ENCODE measurements around the gene OR4D2.

The OR4D2 gene

GRCh38 chr17:58174871-58175270, 8.1 kb downstream of the OR4D2 start:
- no peak for DNase-seq (ENCODE audit: low read depth)

GRCh38 chr17:58176200-58176599, 9.4 kb downstream of the OR4D2 start:
- no peak for DNase-seq (ENCODE audit: low read depth)

- no peak for DNase-seq (ENCODE audit: low read depth)
Measured at GRCh38 chr17:58181796-58182195, 15.0 kb downstream of the OR4D2 start.

- no peak for DNase-seq (ENCODE audit: low read depth)
Measured at GRCh38 chr17:58183514-58183913, 16.7 kb downstream of the OR4D2 start.

GRCh38 chr17:58184308-58184985, 17.7 kb downstream of the OR4D2 start:
- peak; percentile 18 for DNase-seq (ENCODE audit: low read depth)

- DNase-seq (ENCODE audit: low read depth): no peak
Measured at GRCh38 chr17:58184986-58185761, 18.4 kb downstream of the OR4D2 start.

GRCh38 chr17:58186591-58186990, 19.8 kb downstream of the OR4D2 start:
- DNase-seq (ENCODE audit: low read depth): no peak

GRCh38 chr17:58187063-58187462, 20.3 kb downstream of the OR4D2 start:
- no peak for DNase-seq (ENCODE audit: low read depth)

- no peak for DNase-seq (ENCODE audit: low read depth)
Measured at GRCh38 chr17:58187675-58188074, 20.9 kb downstream of the OR4D2 start.

GRCh38 chr17:58189436-58190146, 22.8 kb downstream of the OR4D2 start:
- DNase-seq (ENCODE audit: low read depth): peak; percentile 87

- no peak for DNase-seq (ENCODE audit: low read depth)
Measured at GRCh38 chr17:58191241-58191896, 24.6 kb downstream of the OR4D2 start.

- no peak for DNase-seq (ENCODE audit: low read depth)
Measured at GRCh38 chr17:58192612-58193011, 25.8 kb downstream of the OR4D2 start, which contains the start of gene EPX. EPX (plus strand) TSS chr17:58192726; CDS start chr17:58192847, 121 bp downstream.

- no peak for DNase-seq (ENCODE audit: low read depth)
Measured at GRCh38 chr17:58193641-58194255, 27.0 kb downstream of the OR4D2 start.

- no peak for DNase-seq (ENCODE audit: low read depth)
Measured at GRCh38 chr17:58195518-58196123, 28.8 kb downstream of the OR4D2 start.

- DNase-seq (ENCODE audit: low read depth): no peak
Measured at GRCh38 chr17:58196610-58197009, 29.8 kb downstream of the OR4D2 start.

- peak; percentile 14 for DNase-seq (ENCODE audit: low read depth)
Measured at GRCh38 chr17:58200024-58200633, 33.3 kb downstream of the OR4D2 start.

GRCh38 chr17:58202859-58203258, 36.1 kb downstream of the OR4D2 start:
- no peak for DNase-seq (ENCODE audit: low read depth)

GRCh38 chr17:58204796-58205195, 38.0 kb downstream of the OR4D2 start:
- no peak for DNase-seq (ENCODE audit: low read depth)

- no peak for DNase-seq (ENCODE audit: low read depth)
Measured at GRCh38 chr17:58205936-58206335, 39.2 kb downstream of the OR4D2 start.

GRCh38 chr17:58207451-58207850, 40.7 kb downstream of the OR4D2 start:
- DNase-seq (ENCODE audit: low read depth): no peak

- DNase-seq (ENCODE audit: low read depth): no peak
Measured at GRCh38 chr17:58208344-58208743, 41.6 kb downstream of the OR4D2 start.

All from stromal cell of bone marrow (primary cell).